Measurements from ENCODE around the gene NANS. TPM values are rescaled to one million over a fixed set of nuclear protein-coding genes. Genes with fewer than 3 reads are reported as not detected.
"Not testable (repeated sequence)": the region's sequence is repeated elsewhere in the genome, so short reads cannot be mapped to it uniquely, and the experiment has no call there.

The NANS gene
- polyA plus RNA-seq, 1 donor from 2014 or later, result 26.9 TPM

GRCh38 chr9:98094851-98095250 lies 38.3 kb downstream of the NANS start:
- Mint-ChIP-seq H3K4me1 (peaks cover 12 to 26% (median 21%) of the 10 kb centered on the region in 3 donors), H3K9me3 (no peaks in the 10 kb centered on the region), H3K36me3 (peaks cover 10% of the 10 kb centered on the region), H3K4me3 (peak overlapping the region in 2 of 4 donors; percentile 23 to 39), H3K27ac (peak overlapping the region in 1 of 3 donors; percentile 77), H3K27me3 (no peaks in the 10 kb centered on the region)

GRCh38 chr9:98095401-98095800 lies 38.9 kb downstream of the NANS start:
- Mint-ChIP-seq H3K36me3 (peaks cover 10% of the 10 kb centered on the region), H3K4me1 (peaks cover 18 to 28% (median 25%) of the 10 kb centered on the region in 3 donors), H3K4me3 (peak overlapping the region in 1 of 4 donors; percentile 69), H3K27me3 (no peaks in the 10 kb centered on the region), H3K27ac (no peak overlapping the region), H3K9me3 (no peaks in the 10 kb centered on the region)

- H3K27me3 Mint-ChIP-seq, result no peaks in the 10 kb centered on the region
- peaks cover 19 to 31% (median 27%) of the 10 kb centered on the region in 3 donors for H3K4me1 Mint-ChIP-seq
- H3K4me3 Mint-ChIP-seq, result no peak overlapping the region
- H3K9me3 Mint-ChIP-seq, result no peaks in the 10 kb centered on the region
- H3K36me3 Mint-ChIP-seq, result peaks cover 10% of the 10 kb centered on the region
- no peak overlapping the region for H3K27ac Mint-ChIP-seq
Observed at GRCh38 chr9:98096091-98096490, 39.6 kb downstream of the NANS start.

GRCh38 chr9:98097836-98098235 lies 41.3 kb downstream of the NANS start:
- Mint-ChIP-seq H3K9me3 (no peaks in the 10 kb centered on the region), H3K4me3 (peak overlapping the region in 1 of 4 donors; percentile 55), H3K27me3 (no peaks in the 10 kb centered on the region), H3K4me1 (peaks cover 29 to 46% (median 36%) of the 10 kb centered on the region in 3 donors), H3K36me3 (peaks cover 8% of the 10 kb centered on the region), H3K27ac (peak overlapping the region in 2 of 3 donors; percentile 48 to 68)

GRCh38 chr9:98099346-98099745 lies 42.8 kb downstream of the NANS start:
- H3K27ac Mint-ChIP-seq, result peak overlapping the region in 2 of 3 donors; percentile 79 to 92
- H3K9me3 Mint-ChIP-seq, result no peaks in the 10 kb centered on the region
- H3K4me1 Mint-ChIP-seq, result peaks cover 35 to 51% (median 47%) of the 10 kb centered on the region in 3 donors
- H3K36me3 Mint-ChIP-seq, result peaks cover 8% of the 10 kb centered on the region
- no peaks in the 10 kb centered on the region for H3K27me3 Mint-ChIP-seq
- H3K4me3 Mint-ChIP-seq, result peak overlapping the region in 2 of 4 donors; percentile 43 to 72

- H3K9me3 Mint-ChIP-seq, result no peaks in the 10 kb centered on the region
- H3K4me1 Mint-ChIP-seq, result peaks cover 39 to 55% (median 52%) of the 10 kb centered on the region in 3 donors
- no peaks in the 10 kb centered on the region for H3K27me3 Mint-ChIP-seq
- H3K4me3 Mint-ChIP-seq, result peak overlapping the region; percentile 51 to 76 (median 64)
- H3K36me3 Mint-ChIP-seq, result peaks cover 8% of the 10 kb centered on the region
- H3K27ac Mint-ChIP-seq, result peak overlapping the region; percentile 28 to 92 (median 79)
Observed at GRCh38 chr9:98099898-98100297, 43.4 kb downstream of the NANS start.

- Mint-ChIP-seq H3K4me1 (peaks cover 39 to 57% (median 52%) of the 10 kb centered on the region in 3 donors), H3K9me3 (no peaks in the 10 kb centered on the region), H3K36me3 (peaks cover 8% of the 10 kb centered on the region), H3K27me3 (no peaks in the 10 kb centered on the region), H3K4me3 (peak overlapping the region in 1 of 4 donors; percentile 76), H3K27ac (peak overlapping the region in 2 of 3 donors; percentile 28 to 79)
Observed at GRCh38 chr9:98100456-98100855, 43.9 kb downstream of the NANS start.

- peaks cover 39 to 65% (median 59%) of the 10 kb centered on the region in 3 donors for H3K4me1 Mint-ChIP-seq
- H3K4me3 Mint-ChIP-seq, result peak overlapping the region; percentile 31 to 84 (median 52)
- no peaks in the 10 kb centered on the region for H3K27me3 Mint-ChIP-seq
Observed at GRCh38 chr9:98101416-98101815, 44.9 kb downstream of the NANS start.

GRCh38 chr9:98101868-98102273 lies 45.3 kb downstream of the NANS start:
- no peaks in the 10 kb centered on the region for H3K27me3 Mint-ChIP-seq
- H3K36me3 Mint-ChIP-seq, result peaks cover 8% of the 10 kb centered on the region
- H3K4me3 Mint-ChIP-seq, result peak overlapping the region; percentile 31 to 84 (median 52)
- H3K4me1 Mint-ChIP-seq, result peaks cover 39 to 68% (median 62%) of the 10 kb centered on the region in 3 donors
- H3K9me3 Mint-ChIP-seq, result no peaks in the 10 kb centered on the region
- peak overlapping the region; percentile 17 to 95 (median 91) for H3K27ac Mint-ChIP-seq

More at GRCh38 chr9:98101416-98101815, 44.9 kb downstream of the NANS start:
- peaks cover 10% of the 10 kb centered on the region for H3K36me3 Mint-ChIP-seq
- H3K27ac Mint-ChIP-seq, result peak overlapping the region; percentile 76 to 95 (median 91)
- H3K9me3 Mint-ChIP-seq, result no peaks in the 10 kb centered on the region

- peaks cover 46 to 73% (median 62%) of the 10 kb centered on the region in 3 donors for H3K4me1 Mint-ChIP-seq
- H3K36me3 Mint-ChIP-seq, result peaks cover 2% of the 10 kb centered on the region
- peak overlapping the region; percentile 89 to 93 (median 90) for H3K27ac Mint-ChIP-seq
- H3K27me3 Mint-ChIP-seq, result no peaks in the 10 kb centered on the region
- H3K9me3 Mint-ChIP-seq, result no peaks in the 10 kb centered on the region
- peak overlapping the region; percentile 49 to 80 (median 73) for H3K4me3 Mint-ChIP-seq
Observed at GRCh38 chr9:98104445-98104881, 47.9 kb downstream of the NANS start.

GRCh38 chr9:98105006-98105405 lies 48.5 kb downstream of the NANS start:
- Mint-ChIP-seq H3K4me1 (peaks cover 46 to 72% (median 60%) of the 10 kb centered on the region in 3 donors), H3K9me3 (no peaks in the 10 kb centered on the region), H3K27me3 (no peaks in the 10 kb centered on the region), H3K4me3 (peak overlapping the region in 1 of 4 donors; percentile 80), H3K27ac (peak overlapping the region; percentile 89 to 93 (median 90)), H3K36me3 (peaks cover 2% of the 10 kb centered on the region)

GRCh38 chr9:98107926-98108325 lies 51.4 kb downstream of the NANS start:
- peaks cover 37 to 62% (median 53%) of the 10 kb centered on the region in 3 donors for H3K4me1 Mint-ChIP-seq
- no peaks in the 10 kb centered on the region for H3K27me3 Mint-ChIP-seq
- H3K27ac Mint-ChIP-seq, result peak overlapping the region; percentile 85 to 98 (median 89)
- no peaks in the 10 kb centered on the region for H3K9me3 Mint-ChIP-seq
- H3K36me3 Mint-ChIP-seq, result peaks cover 4% of the 10 kb centered on the region
- H3K4me3 Mint-ChIP-seq, result peak overlapping the region in 3 of 4 donors; percentile 57 to 89 (median 73)

GRCh38 chr9:98108531-98109031 lies 52.0 kb downstream of the NANS start:
- peaks cover 37 to 60% (median 49%) of the 10 kb centered on the region in 3 donors for H3K4me1 Mint-ChIP-seq
- H3K9me3 Mint-ChIP-seq, result no peaks in the 10 kb centered on the region
- H3K4me3 Mint-ChIP-seq, result peak overlapping the region; percentile 21 to 89 (median 65)
- no peaks in the 10 kb centered on the region for H3K27me3 Mint-ChIP-seq
- H3K27ac Mint-ChIP-seq, result peak overlapping the region; percentile 85 to 98 (median 89)
- H3K36me3 Mint-ChIP-seq, result peaks cover 4% of the 10 kb centered on the region

- Mint-ChIP-seq H3K36me3 (peaks cover 4% of the 10 kb centered on the region), H3K27me3 (no peaks in the 10 kb centered on the region), H3K4me3 (peak overlapping the region in 3 of 4 donors; percentile 57 to 73 (median 65)), H3K27ac (peak overlapping the region; percentile 85 to 98 (median 89)), H3K9me3 (no peaks in the 10 kb centered on the region), H3K4me1 (peaks cover 33 to 56% (median 44%) of the 10 kb centered on the region in 3 donors)
Observed at GRCh38 chr9:98109052-98109451, 52.5 kb downstream of the NANS start.

- H3K4me3 Mint-ChIP-seq, result peak overlapping the region in 3 of 4 donors; percentile 28 to 98 (median 57)
Observed at GRCh38 chr9:98117097-98117496, 60.6 kb downstream of the NANS start.

More at GRCh38 chr9:98117097-98117496, 60.6 kb downstream of the NANS start:
- H3K27me3 Mint-ChIP-seq, H3K36me3 Mint-ChIP-seq, H3K9me3 Mint-ChIP-seq: not testable (repeated sequence)
- peaks cover 25 to 40% (median 37%) of the 10 kb centered on the region in 3 donors for H3K4me1 Mint-ChIP-seq
- H3K27ac Mint-ChIP-seq, result peak overlapping the region in 1 of 3 donors; percentile 71
